ENCODE measurements around the gene SHISA5. TPM values are rescaled to one million over a fixed set of nuclear protein-coding genes. Genes with fewer than 3 reads are reported as not detected.

Gene SHISA5
- total RNA-seq, 1 experiment from 2014 or later, result 192 TPM

- no peak overlapping the region for H3K27ac Mint-ChIP-seq (ENCODE audit: unreplicated experiment)
- H3K4me3 Mint-ChIP-seq (ENCODE audit: low read depth, unreplicated experiment), result no peak overlapping the region
- CTCF ChIA-PET, result no interaction called here
- BruUV-seq (replicated peaks), result no TSS peak
- intact Hi-C loops (cut with micrococcal nuclease; ENCODE audit: unreplicated experiment), result no loop called here
- no peak for TF ChIP-seq CTCF (IDR thresholded peaks at IDR 0.05; ENCODE audit: unreplicated experiment)
- no peaks in the 10 kb centered on the region for H3K4me1 Mint-ChIP-seq (ENCODE audit: low read depth, unreplicated experiment)
- H3K9me3 Mint-ChIP-seq (ENCODE audit: low read depth, unreplicated experiment), result no peaks in the 10 kb centered on the region
- H3K27me3 Mint-ChIP-seq (ENCODE audit: unreplicated experiment), result no peaks in the 10 kb centered on the region
- no peak for DNase-seq
- H3K36me3 Mint-ChIP-seq (ENCODE audit: insufficient read depth, unreplicated experiment), result peaks cover 8% of the 10 kb centered on the region
These were observed 14.8 kb upstream of the SHISA5 start for GRCh38 chr3:48518638-48519276.

- Mint-ChIP-seq H3K4me3 (ENCODE audit: low read depth, unreplicated experiment) (no peak overlapping the region), H3K36me3 (ENCODE audit: insufficient read depth, unreplicated experiment) (peaks cover 8% of the 10 kb centered on the region), H3K27me3 (ENCODE audit: unreplicated experiment) (no peaks in the 10 kb centered on the region), H3K27ac (ENCODE audit: unreplicated experiment) (no peak overlapping the region), H3K4me1 (ENCODE audit: low read depth, unreplicated experiment) (no peaks in the 10 kb centered on the region), H3K9me3 (ENCODE audit: low read depth, unreplicated experiment) (no peaks in the 10 kb centered on the region)
- CTCF ChIA-PET, result no interaction called here
- BruUV-seq (replicated peaks), result no TSS peak
- no peak for TF ChIP-seq CTCF (IDR thresholded peaks at IDR 0.05; ENCODE audit: unreplicated experiment)
- DNase-seq, result no peak
- intact Hi-C loops (cut with micrococcal nuclease; ENCODE audit: unreplicated experiment), result no loop called here
These were observed 14.1 kb upstream of the SHISA5 start for GRCh38 chr3:48518069-48518468.

GRCh38 chr3:48516571-48516970, 12.6 kb upstream of the SHISA5 start:
- intact Hi-C loops (cut with micrococcal nuclease; ENCODE audit: unreplicated experiment), result no loop called here
- CTCF ChIA-PET, result no interaction called here
- Mint-ChIP-seq H3K4me3 (ENCODE audit: low read depth, unreplicated experiment) (no peak overlapping the region), H3K27me3 (ENCODE audit: unreplicated experiment) (no peaks in the 10 kb centered on the region), H3K4me1 (ENCODE audit: low read depth, unreplicated experiment) (no peaks in the 10 kb centered on the region), H3K9me3 (ENCODE audit: low read depth, unreplicated experiment) (no peaks in the 10 kb centered on the region), H3K36me3 (ENCODE audit: insufficient read depth, unreplicated experiment) (peaks cover 8% of the 10 kb centered on the region), H3K27ac (ENCODE audit: unreplicated experiment) (no peak overlapping the region)
- no peak for TF ChIP-seq CTCF (IDR thresholded peaks at IDR 0.05; ENCODE audit: unreplicated experiment)
- no peak for DNase-seq
- no TSS peak for BruUV-seq (replicated peaks)

- Mint-ChIP-seq H3K4me3 (ENCODE audit: low read depth, unreplicated experiment) (no peak overlapping the region), H3K27me3 (ENCODE audit: unreplicated experiment) (no peaks in the 10 kb centered on the region), H3K36me3 (ENCODE audit: insufficient read depth, unreplicated experiment) (peaks cover 3% of the 10 kb centered on the region), H3K9me3 (ENCODE audit: low read depth, unreplicated experiment) (no peaks in the 10 kb centered on the region), H3K4me1 (ENCODE audit: low read depth, unreplicated experiment) (no peaks in the 10 kb centered on the region), H3K27ac (ENCODE audit: unreplicated experiment) (no peak overlapping the region)
- CTCF ChIA-PET, result interaction anchor here (0.5 to 0.7 kb wide), 2 partner anchors 10 to 379 kb away, joined by 3 to 5 read pairs; no protein-coding TSS in a partner anchor
- TF ChIP-seq CTCF (IDR thresholded peaks at IDR 0.05; ENCODE audit: unreplicated experiment), result no peak
- no peak for DNase-seq
- intact Hi-C loops (cut with micrococcal nuclease; ENCODE audit: unreplicated experiment), result no loop called here
- no TSS peak for BruUV-seq (replicated peaks)
These were observed 10.7 kb upstream of the SHISA5 start for GRCh38 chr3:48514431-48515227.
